ENCODE measurements around the gene INSR. TPM values are rescaled to one million over a fixed set of nuclear protein-coding genes. Genes with fewer than 3 reads are reported as not detected.

The INSR gene
- total and polyA plus RNA-seq, 2 donors from 2014 or later = 15.5 to 50.4 TPM

DNA sequence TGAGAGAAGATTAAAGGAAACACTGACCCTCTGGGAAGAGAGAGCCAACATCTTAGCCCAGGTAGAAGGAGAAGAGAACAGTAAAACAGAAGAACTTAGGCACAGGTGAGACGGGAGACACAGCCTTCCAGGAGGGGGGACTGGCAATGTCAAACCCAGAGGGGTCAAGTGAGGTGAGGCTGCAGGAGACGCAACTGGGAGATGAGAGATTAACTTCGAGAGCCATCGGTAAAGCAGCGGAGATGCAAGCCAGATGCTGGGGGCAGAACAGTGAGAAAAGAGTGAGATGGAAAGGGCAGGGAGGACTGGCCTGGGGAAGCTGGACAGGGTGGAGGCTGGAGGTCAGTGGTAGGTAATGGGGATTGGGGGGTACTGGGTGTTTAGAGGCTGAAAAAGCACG, 5.2 kb downstream of the INSR start:
- H3K36me3 ChIP-seq (ENCODE audit: control insufficient read depth in 2 of 3, insufficient read depth in 3 of 3, low read length in 3 of 3) = no peaks in the 10 kb centered on the region
- H3K27me3 ChIP-seq (ENCODE audit: control insufficient read depth, insufficient read depth, low read length) = no peaks in the 10 kb centered on the region
- no peaks in the 10 kb centered on the region for H3K9me3 ChIP-seq (ENCODE audit: control insufficient read depth in 2 of 3, insufficient read depth in 1 of 3, low read length in 3 of 3)
- FAIRE-seq (no peak), DNase-seq (no peak)
- intact Hi-C loops (cut with DNase I) = no loop called here
- H3K27ac ChIP-seq (ENCODE audit: low read depth in 2 of 2, low read length in 2 of 2) = peak overlapping the region in 1 of 2 donors; percentile 53
- H3K9ac ChIP-seq (ENCODE audit: low read length in 3 of 3) = peak overlapping the region in 1 of 3 donors; percentile 1
- no peak for TF ChIP-seq CTCF (IDR thresholded peaks at IDR 0.05; ENCODE audit: borderline replicate concordance, extremely low read depth, insufficient read depth)
- peaks cover 0 to 18% (median 6%) of the 10 kb centered on the region in 3 donors for H3K4me1 ChIP-seq (ENCODE audit: control insufficient read depth in 2 of 3, insufficient read depth in 2 of 3, low read depth in 1 of 3, low read length in 3 of 3)
- H3K4me3 ChIP-seq (ENCODE audit: low read length in 3 of 3) = no peak overlapping the region

GRCh38 chr19:7288131-7288530, 6.1 kb downstream of the INSR start:
- Histone ChIP-seq H3K4me3 (ENCODE audit: low read length in 3 of 3) (no peak overlapping the region), H3K4me1 (ENCODE audit: control insufficient read depth in 2 of 3, insufficient read depth in 2 of 3, low read depth in 1 of 3, low read length in 3 of 3) (peaks cover 0 to 18% (median 6%) of the 10 kb centered on the region in 3 donors), H3K27ac (ENCODE audit: low read depth in 2 of 2, low read length in 2 of 2) (peak overlapping the region in 1 of 2 donors; percentile 34), H3K36me3 (ENCODE audit: control insufficient read depth in 2 of 3, insufficient read depth in 3 of 3, low read length in 3 of 3) (no peaks in the 10 kb centered on the region), H3K9ac (ENCODE audit: low read length in 3 of 3) (no peak overlapping the region), H3K27me3 (ENCODE audit: control insufficient read depth, insufficient read depth, low read length) (no peaks in the 10 kb centered on the region), H3K9me3 (ENCODE audit: control insufficient read depth in 2 of 3, insufficient read depth in 1 of 3, low read length in 3 of 3) (no peaks in the 10 kb centered on the region)
- FAIRE-seq (no peak), DNase-seq (no peak)
- intact Hi-C loops (cut with DNase I) = no loop called here
- no peak for TF ChIP-seq CTCF (IDR thresholded peaks at IDR 0.05; ENCODE audit: borderline replicate concordance, extremely low read depth, insufficient read depth)

DNA sequence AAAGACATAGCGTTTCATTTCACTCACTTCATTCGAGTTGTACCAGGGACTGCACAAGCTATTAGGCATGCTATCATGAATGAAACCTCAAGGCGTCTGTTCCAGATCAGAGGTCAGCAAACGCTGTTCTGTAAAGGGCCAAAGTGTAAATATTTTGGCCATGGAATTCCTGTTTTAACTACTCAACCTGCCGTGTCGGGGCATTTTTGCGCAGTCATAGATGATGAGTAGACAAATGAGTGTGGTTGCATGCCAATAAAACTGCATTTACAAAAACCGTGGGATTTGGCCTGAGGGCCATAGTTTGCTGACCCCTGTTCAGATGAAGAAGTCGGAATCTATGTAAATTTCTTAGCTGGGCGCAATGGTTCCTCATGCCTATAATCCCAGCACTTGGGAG, 6.5 kb downstream of the INSR start:
- Histone ChIP-seq H3K4me3 (ENCODE audit: low read length in 3 of 3) (no peak overlapping the region), H3K9me3 (ENCODE audit: control insufficient read depth in 2 of 3, insufficient read depth in 1 of 3, low read length in 3 of 3) (no peaks in the 10 kb centered on the region), H3K36me3 (ENCODE audit: control insufficient read depth in 2 of 3, insufficient read depth in 3 of 3, low read length in 3 of 3) (no peaks in the 10 kb centered on the region), H3K9ac (ENCODE audit: low read length in 3 of 3) (no peak overlapping the region), H3K4me1 (ENCODE audit: control insufficient read depth in 2 of 3, insufficient read depth in 2 of 3, low read depth in 1 of 3, low read length in 3 of 3) (peaks cover 0 to 16% (median 4%) of the 10 kb centered on the region in 3 donors), H3K27ac (ENCODE audit: low read depth in 2 of 2, low read length in 2 of 2) (no peak overlapping the region), H3K27me3 (ENCODE audit: control insufficient read depth, insufficient read depth, low read length) (no peaks in the 10 kb centered on the region)
- TF ChIP-seq CTCF (IDR thresholded peaks at IDR 0.05; ENCODE audit: borderline replicate concordance, extremely low read depth, insufficient read depth) = no peak
- intact Hi-C loops (cut with DNase I) = no loop called here
- DNase-seq (peak in 2 of 5 donors; percentile 11 to 26), FAIRE-seq (peak; percentile 17)

Measured in kidney (tissue), 14 donors.